Measurements from ENCODE around the gene MED12L. TPM values are rescaled to one million over a fixed set of nuclear protein-coding genes. Genes with fewer than 3 reads are reported as not detected.

MED12L gene
- total and polyA plus RNA-seq, 8 donors = 0.08 to 0.88 (median 0.45) TPM

GRCh38 chr3:151216641-151217607, 131.5 kb downstream of the MED12L start:
- no peak for TF ChIP-seq CTCF (IDR thresholded peaks at IDR 0.05)
- DNase-seq = no peak
- Histone ChIP-seq H3K4me1 (no peaks in the 10 kb centered on the region), H3K27ac (no peak overlapping the region), H3K4me3 (no peak overlapping the region), H3K36me3 (no peaks in the 10 kb centered on the region), H3K27me3 (no peaks in the 10 kb centered on the region), H3K9me3 (no peaks in the 10 kb centered on the region)
- no peak for FAIRE-seq
- no peak for ATAC-seq
- 87 to 89% methylated on average over 3 of the region's 3 CpGs for WGBS, 2 donors
- intact Hi-C loops (cut with DNase I) = no loop called here

- Histone ChIP-seq H3K9me3 (no peaks in the 10 kb centered on the region), H3K4me1 (no peaks in the 10 kb centered on the region), H3K36me3 (no peaks in the 10 kb centered on the region), H3K4me3 (no peak overlapping the region), H3K27me3 (no peaks in the 10 kb centered on the region), H3K27ac (no peak overlapping the region)
- DNase-seq (no peak), ATAC-seq (no peak), FAIRE-seq (no peak)
- TF ChIP-seq CTCF (IDR thresholded peaks at IDR 0.05) = no peak
- intact Hi-C loops (cut with DNase I) = no loop called here
- 23 to 31% methylated on average over 1 of the region's 1 CpG for WGBS, 2 donors
Observed at GRCh38 chr3:151218136-151218535, 132.7 kb downstream of the MED12L start.

- no peaks in the 10 kb centered on the region for H3K36me3 ChIP-seq
- no peaks in the 10 kb centered on the region for H3K27me3 ChIP-seq
- TF ChIP-seq CTCF (IDR thresholded peaks at IDR 0.05) = no peak
- ATAC-seq (no peak), FAIRE-seq (no peak), DNase-seq (no peak)
- no peaks in the 10 kb centered on the region for H3K4me1 ChIP-seq
- intact Hi-C loops (cut with DNase I) = no loop called here
- 40 to 53% methylated on average over 1 of the region's 1 CpG for WGBS, 2 donors
- no peak overlapping the region for H3K27ac ChIP-seq
- H3K4me3 ChIP-seq = no peak overlapping the region
- H3K9me3 ChIP-seq = no peaks in the 10 kb centered on the region
Observed at GRCh38 chr3:151219056-151219455, 133.6 kb downstream of the MED12L start.

GRCh38 chr3:151224268-151224866, 138.9 kb downstream of the MED12L start:
- no peaks in the 10 kb centered on the region for H3K36me3 ChIP-seq
- intact Hi-C loops (cut with DNase I) = loop anchor here in 2 of 3 donors (5.0 to 10.0 kb wide), 2 partner anchors 60 to 63 kb away; no protein-coding TSS in a partner anchor
- no peak for FAIRE-seq
- 79 to 85% methylated on average over 4 of the region's 4 CpGs for WGBS, 2 donors
- TF ChIP-seq CTCF (IDR thresholded peaks at IDR 0.05) = no peak
- no peak overlapping the region for H3K4me3 ChIP-seq
- no peaks in the 10 kb centered on the region for H3K9me3 ChIP-seq
- no peak overlapping the region for H3K27ac ChIP-seq
- DNase-seq = no peak
- H3K4me1 ChIP-seq = no peaks in the 10 kb centered on the region
- no peaks in the 10 kb centered on the region for H3K27me3 ChIP-seq
- no peak for ATAC-seq
